ENCODE results near the gene C9orf50. TPM values are rescaled to one million over a fixed set of nuclear protein-coding genes. Genes with fewer than 3 reads are reported as not detected.
"Not testable (repeated sequence)": the region's sequence is repeated elsewhere in the genome, so short reads cannot be mapped to it uniquely, and the experiment has no call there.

Gene C9orf50
- total RNA-seq, 1 donor from 2014 or later: not detected

DNA sequence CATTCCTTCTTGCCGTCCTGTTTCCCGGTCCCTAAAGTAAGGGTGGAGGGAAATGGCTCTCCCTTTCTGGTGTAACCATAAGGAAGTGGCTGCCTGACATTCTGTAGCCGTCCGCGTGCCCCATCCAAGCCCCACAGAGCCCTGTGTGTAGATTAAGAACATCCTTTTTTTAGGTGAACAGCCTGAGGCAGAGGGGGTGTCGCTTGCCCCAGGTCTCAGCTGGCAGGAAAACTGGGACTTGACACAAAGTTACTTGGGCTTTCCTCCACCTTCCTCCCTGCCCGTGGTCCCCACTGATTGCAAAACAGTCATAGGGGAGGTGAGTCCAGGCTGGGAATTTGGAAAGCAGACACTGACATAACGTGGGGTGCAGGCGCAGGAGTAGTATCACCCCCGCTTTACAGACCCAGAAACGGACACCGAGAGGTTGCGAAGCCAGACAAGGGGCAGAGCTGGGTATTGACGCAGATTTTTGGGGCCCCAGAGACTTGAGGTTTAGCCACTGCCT lies 22.8 kb downstream of the C9orf50 start:
- Mint-ChIP-seq H3K27ac (peak overlapping the region; percentile 33), H3K4me1 (ENCODE audit: low read depth) (peaks cover 26% of the 10 kb centered on the region), H3K9me3 (no peaks in the 10 kb centered on the region), H3K27me3 (ENCODE audit: low read depth) (peaks cover 15% of the 10 kb centered on the region), H3K4me3 (ENCODE audit: low read depth) (no peak overlapping the region), H3K36me3 (ENCODE audit: low read depth) (no peaks in the 10 kb centered on the region)
- no peak for DNase-seq (ENCODE audit: low spot score)
- intact Hi-C loops (cut with micrococcal nuclease): no loop called here

DNA sequence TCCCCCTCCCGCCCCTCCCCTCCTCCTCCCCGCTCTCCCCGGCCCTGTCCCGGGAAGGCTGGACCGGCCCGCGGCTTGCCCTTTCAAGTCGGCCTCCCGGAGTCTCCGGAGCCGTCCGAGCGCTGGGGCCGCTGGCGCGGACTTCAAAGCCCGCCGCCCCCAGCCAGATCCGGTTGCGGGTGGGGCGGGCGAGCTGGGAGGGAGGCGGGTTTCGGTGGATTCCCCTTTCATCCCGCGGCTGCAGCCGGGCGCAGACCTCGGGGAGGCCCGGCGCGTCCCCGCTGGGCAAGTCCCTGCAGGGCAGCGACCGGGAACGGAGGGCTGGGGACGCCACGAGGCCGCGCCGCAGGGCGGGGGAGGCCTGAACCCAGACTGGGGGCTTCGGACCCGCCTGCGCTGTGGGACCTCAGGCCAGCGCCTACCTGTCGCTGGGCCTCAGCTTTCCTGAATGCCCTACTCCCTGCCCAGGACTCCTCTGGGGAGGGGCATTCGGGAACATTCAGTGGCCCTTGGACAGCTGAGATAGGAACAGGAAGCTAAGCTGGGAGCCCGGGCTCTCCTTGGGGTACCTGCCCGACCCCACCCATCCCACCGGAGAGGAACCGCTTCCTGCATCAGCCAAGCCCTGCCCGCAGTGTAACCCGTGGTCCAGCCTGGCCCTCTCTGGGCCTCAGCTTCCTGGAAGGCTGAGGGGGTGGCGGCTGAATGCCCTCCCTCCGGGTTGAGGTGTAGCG lies 23.4 kb downstream of the C9orf50 start:
- H3K9me3 Mint-ChIP-seq: no peaks in the 10 kb centered on the region
- intact Hi-C loops (cut with micrococcal nuclease): no loop called here
- peak overlapping the region; percentile 33 for H3K27ac Mint-ChIP-seq

DNA sequence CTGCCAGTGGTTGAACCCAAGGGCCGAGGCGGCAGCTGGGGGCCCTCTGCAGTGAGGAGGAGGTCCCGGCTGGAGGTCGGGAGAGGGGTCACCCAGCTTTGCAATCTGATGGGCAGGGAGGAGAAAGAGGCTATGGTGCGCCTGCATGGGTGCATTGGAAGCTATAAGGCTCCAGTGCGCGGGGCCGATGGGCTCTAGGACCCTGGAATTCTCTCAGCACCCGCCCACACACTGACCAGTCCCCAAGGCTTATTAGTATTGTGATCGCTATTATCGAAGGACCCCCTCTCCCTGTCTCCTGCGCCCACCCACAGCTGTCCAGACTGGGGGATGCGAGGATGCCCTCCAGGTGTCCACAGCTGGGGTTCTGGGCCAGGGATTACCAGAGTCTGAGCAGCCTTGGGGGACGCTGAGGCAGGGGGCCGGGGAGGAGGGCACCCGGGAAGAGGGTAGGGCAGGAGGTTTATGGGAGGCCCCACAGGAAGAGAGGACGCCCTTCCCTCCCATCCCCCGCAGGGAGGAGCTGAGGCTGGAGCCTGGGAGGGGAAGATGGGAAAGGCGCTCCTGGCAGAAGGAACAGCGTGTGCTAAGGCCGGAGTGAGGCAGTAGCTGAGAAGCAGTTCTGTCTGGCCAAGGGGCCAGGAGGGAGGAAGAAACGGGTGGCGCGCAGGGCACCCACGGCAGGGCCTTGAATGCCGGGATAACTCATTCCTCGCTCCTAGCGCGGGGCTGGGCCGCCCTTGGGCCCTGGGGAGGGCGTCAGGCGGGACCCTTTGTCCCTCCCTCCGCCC lies 24.2 kb downstream of the C9orf50 start:
- H3K4me1 Mint-ChIP-seq (ENCODE audit: low read depth): peaks cover 25% of the 10 kb centered on the region
- no peak overlapping the region for H3K4me3 Mint-ChIP-seq (ENCODE audit: low read depth)
- H3K9me3 Mint-ChIP-seq: no peaks in the 10 kb centered on the region
- DNase-seq (ENCODE audit: low spot score): no peak
- intact Hi-C loops (cut with micrococcal nuclease): no loop called here
- peaks cover 19% of the 10 kb centered on the region for H3K27me3 Mint-ChIP-seq (ENCODE audit: low read depth)
- no peaks in the 10 kb centered on the region for H3K36me3 Mint-ChIP-seq (ENCODE audit: low read depth)
- H3K27ac Mint-ChIP-seq: no peak overlapping the region

More for the DNA sequence above, 23.4 kb downstream of the C9orf50 start:
- H3K36me3 Mint-ChIP-seq (ENCODE audit: low read depth): no peaks in the 10 kb centered on the region
- peaks cover 28% of the 10 kb centered on the region for H3K4me1 Mint-ChIP-seq (ENCODE audit: low read depth)
- peaks cover 15% of the 10 kb centered on the region for H3K27me3 Mint-ChIP-seq (ENCODE audit: low read depth)
- DNase-seq (ENCODE audit: low spot score): no peak
- H3K4me3 Mint-ChIP-seq (ENCODE audit: low read depth): no peak overlapping the region

DNA sequence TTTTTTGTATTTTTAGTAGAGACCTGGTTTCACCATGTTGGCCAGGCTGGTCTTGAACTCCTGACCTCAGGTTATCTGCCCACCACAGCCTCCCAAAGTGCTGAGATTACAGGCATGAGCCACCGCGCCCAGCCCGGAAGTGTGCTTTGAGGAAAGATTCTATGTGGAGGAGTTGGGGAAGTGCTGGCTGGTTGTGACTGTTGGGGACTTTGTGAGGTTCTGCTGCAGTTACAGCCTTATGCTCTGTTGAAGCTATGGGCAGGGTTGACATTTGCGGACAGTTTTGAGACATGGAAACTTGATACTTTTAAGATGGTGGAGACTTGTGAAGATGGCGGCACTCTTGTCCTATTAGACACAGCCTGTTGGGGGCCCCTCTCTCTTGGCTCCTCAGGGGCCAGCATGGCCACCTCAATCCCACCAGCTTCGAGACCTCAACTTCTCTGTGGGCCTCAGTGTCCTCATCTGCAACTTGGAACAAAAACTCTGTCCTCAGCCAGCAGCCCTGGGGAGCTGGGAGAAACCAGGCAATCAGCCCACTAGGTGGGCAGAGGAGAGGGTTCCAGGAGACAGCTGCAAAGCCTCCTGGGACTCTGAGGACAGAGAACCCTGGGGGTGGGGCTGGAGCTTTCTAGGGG lies 24.9 kb downstream of the C9orf50 start:
- no peaks in the 10 kb centered on the region for H3K36me3 Mint-ChIP-seq (ENCODE audit: low read depth)
- H3K4me3 Mint-ChIP-seq (ENCODE audit: low read depth): no peak overlapping the region
- intact Hi-C loops (cut with micrococcal nuclease): no loop called here
- no peak for DNase-seq (ENCODE audit: low spot score)
- H3K4me1 Mint-ChIP-seq (ENCODE audit: low read depth): peaks cover 25% of the 10 kb centered on the region
- peaks cover 18% of the 10 kb centered on the region for H3K27me3 Mint-ChIP-seq (ENCODE audit: low read depth)
- H3K9me3 Mint-ChIP-seq: no peaks in the 10 kb centered on the region
- peak overlapping the region; percentile 59 for H3K27ac Mint-ChIP-seq

DNA sequence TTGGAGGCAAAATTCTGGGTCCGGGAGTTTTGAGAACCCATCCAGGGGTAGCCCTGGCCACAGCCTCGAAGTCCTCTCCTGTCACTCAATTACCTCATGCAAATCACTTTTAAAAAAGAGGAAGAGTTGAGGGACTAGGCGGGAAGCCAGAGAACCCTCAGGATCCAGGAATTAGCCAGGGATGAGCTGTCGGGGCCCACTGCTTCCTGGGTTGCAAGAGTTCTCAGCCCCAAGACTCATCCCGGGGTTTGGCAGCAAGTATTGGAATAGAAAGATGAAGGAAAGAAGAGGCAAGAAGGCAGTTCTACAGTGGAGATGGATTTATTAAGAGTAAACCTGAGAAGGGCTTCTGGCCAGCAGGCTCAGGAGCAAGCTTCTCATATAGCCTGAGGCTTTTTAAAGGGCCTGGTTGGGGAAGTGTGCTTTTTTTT lies 25.6 kb downstream of the C9orf50 start:
- Mint-ChIP-seq H3K4me1 (ENCODE audit: low read depth) (peaks cover 25% of the 10 kb centered on the region), H3K36me3 (ENCODE audit: low read depth) (no peaks in the 10 kb centered on the region), H3K9me3 (no peaks in the 10 kb centered on the region), H3K27ac (no peak overlapping the region), H3K4me3 (ENCODE audit: low read depth) (no peak overlapping the region), H3K27me3 (ENCODE audit: low read depth) (peaks cover 21% of the 10 kb centered on the region)
- intact Hi-C loops (cut with micrococcal nuclease): no loop called here
- DNase-seq (ENCODE audit: low spot score): no peak

DNA sequence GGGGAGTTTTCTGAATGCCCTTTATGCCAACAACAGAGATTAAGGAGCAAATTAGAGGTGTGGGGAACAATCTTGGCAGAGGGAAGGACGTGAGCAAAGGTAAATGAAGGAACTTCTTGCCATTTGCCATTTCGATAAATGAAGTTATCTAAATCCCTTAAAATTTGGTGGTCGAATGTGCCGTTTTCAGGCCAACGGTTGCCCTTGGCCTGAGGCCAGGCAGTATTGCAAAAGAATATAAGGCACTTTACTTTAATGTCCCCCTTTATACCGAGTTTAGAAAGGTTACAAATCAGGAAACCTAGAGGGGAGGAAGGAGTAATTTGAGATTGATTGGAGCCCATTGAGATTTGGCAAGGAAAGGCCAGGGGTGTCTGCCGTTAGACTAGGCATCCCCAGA lies 26.3 kb downstream of the C9orf50 start:
- peaks cover 25% of the 10 kb centered on the region for H3K4me1 Mint-ChIP-seq (ENCODE audit: low read depth)
- peaks cover 25% of the 10 kb centered on the region for H3K27me3 Mint-ChIP-seq (ENCODE audit: low read depth)
- H3K4me3 Mint-ChIP-seq (ENCODE audit: low read depth): no peak overlapping the region
- DNase-seq (ENCODE audit: low spot score): no peak
- H3K36me3 Mint-ChIP-seq (ENCODE audit: low read depth): no peaks in the 10 kb centered on the region
- H3K27ac Mint-ChIP-seq: no peak overlapping the region
- intact Hi-C loops (cut with micrococcal nuclease): no loop called here
- no peaks in the 10 kb centered on the region for H3K9me3 Mint-ChIP-seq

DNA sequence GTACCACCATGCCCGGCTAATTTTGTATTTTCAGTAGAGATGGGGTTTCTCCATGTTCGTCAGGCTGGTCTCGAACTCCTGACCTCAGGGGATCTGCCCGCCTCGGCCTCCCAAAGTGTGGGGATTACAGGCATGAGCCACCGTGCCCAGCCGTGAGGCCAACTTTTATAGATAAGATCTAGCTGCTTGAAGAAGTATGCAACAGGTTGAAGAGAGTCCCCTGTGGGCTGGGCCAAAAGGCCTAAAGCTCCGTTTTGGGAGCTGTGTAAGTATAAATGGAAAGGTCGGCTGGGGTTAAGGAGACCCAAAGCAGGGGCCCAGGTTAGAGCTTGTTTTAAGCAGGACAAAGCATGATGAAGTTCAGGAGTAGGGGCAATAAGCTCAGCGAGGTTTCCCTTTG lies 28.1 kb downstream of the C9orf50 start:
- H3K9me3 Mint-ChIP-seq; H3K4me3 Mint-ChIP-seq (ENCODE audit: low read depth); H3K36me3 Mint-ChIP-seq (ENCODE audit: low read depth); DNase-seq (ENCODE audit: low spot score); H3K27ac Mint-ChIP-seq; intact Hi-C loops (cut with micrococcal nuclease): not testable (repeated sequence)
- peaks cover 21% of the 10 kb centered on the region for H3K4me1 Mint-ChIP-seq (ENCODE audit: low read depth)
- H3K27me3 Mint-ChIP-seq (ENCODE audit: low read depth): peaks cover 31% of the 10 kb centered on the region

DNA sequence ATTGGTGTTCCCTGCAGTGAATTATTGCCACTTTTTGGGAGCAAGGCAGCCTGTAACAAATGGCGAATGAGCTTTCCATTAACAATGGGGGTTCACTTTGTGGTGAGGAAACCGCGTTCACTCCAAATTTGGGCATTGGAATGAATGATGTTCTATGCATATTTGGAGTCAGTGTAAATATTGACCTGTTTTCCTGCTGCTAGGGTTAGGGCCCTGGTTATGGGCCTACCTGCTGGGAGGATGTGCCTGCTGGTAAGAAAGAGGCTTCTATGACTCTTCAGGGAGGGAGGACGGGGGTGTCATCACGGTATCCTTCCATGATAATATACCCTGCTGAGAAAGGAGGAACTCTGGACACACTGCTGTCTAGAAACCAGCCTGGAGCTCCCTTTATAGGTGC lies 29.0 kb downstream of the C9orf50 start:
- Mint-ChIP-seq H3K36me3 (ENCODE audit: low read depth) (no peaks in the 10 kb centered on the region), H3K4me1 (ENCODE audit: low read depth) (peaks cover 28% of the 10 kb centered on the region), H3K4me3 (ENCODE audit: low read depth) (no peak overlapping the region)

DNA sequence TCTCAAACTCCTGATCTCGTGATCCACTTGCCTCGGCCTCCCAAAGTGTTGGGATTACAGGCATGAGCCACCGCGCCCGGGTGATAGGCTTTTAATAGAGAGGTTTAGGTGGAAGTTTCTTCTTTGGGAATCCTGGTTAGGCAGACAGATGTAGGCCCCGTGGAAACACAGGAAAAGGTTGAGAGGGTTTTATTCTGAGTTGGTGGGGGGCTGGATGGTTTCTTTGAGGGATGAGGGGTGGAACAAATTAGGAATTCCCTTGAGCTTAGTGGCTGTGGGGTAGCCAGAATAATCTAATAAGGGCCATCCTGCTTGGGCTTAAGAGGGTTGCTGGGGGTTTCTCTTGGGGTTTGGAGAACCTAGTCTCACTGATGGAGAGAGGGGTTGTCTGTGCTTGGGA lies 30.4 kb downstream of the C9orf50 start:
- Mint-ChIP-seq H3K27me3 (ENCODE audit: low read depth) (peaks cover 31% of the 10 kb centered on the region), H3K27ac (no peak overlapping the region), H3K4me1 (ENCODE audit: low read depth) (peaks cover 30% of the 10 kb centered on the region), H3K9me3 (no peaks in the 10 kb centered on the region), H3K36me3 (ENCODE audit: low read depth) (no peaks in the 10 kb centered on the region), H3K4me3 (ENCODE audit: low read depth) (no peak overlapping the region)
- no peak for DNase-seq (ENCODE audit: low spot score)
- intact Hi-C loops (cut with micrococcal nuclease): no loop called here

More for the DNA sequence above, 29.0 kb downstream of the C9orf50 start:
- Mint-ChIP-seq H3K27me3 (ENCODE audit: low read depth) (peaks cover 31% of the 10 kb centered on the region), H3K9me3 (no peaks in the 10 kb centered on the region), H3K27ac (no peak overlapping the region)
- intact Hi-C loops (cut with micrococcal nuclease): no loop called here
- DNase-seq (ENCODE audit: low spot score): no peak

DNA sequence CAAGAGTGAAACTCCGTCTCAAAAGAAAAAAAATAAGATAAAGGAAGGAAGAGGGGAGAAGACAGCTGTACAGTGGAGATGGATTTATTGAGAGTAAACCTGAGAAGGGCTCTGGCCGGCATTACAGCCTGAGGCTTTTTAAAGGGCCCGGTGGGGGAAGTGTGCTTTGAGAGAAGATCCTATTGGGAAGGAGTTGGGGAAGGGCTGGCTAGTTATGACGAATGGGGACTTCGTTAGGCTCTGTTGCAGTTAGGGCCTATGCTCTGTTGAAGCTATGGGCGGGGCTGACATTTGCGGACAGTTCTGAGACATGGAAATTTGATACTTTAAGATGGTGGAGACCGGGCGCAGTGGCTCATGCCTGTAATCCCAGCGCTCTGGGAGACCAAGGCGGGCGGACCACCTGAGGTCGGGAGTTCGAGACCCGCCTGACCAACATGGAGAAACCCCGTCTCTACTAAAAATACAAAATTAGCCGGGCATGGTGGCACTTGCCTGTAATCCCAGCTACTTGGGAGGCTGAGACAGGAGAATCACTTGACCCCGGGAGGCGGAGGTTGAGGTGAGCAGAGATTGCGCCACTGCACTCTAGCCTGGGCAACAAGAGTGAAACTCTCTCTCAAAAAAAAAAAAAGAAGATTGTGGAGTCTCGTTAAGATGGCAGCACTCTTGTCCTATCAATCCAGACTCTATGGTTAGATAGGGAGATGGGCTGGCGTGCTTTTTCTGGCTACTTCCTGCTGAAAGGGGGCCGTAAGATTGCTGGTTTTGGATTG lies 33.2 kb downstream of the C9orf50 start:
- Mint-ChIP-seq H3K4me3 (ENCODE audit: low read depth) (no peak overlapping the region), H3K4me1 (ENCODE audit: low read depth) (peaks cover 38% of the 10 kb centered on the region), H3K27me3 (ENCODE audit: low read depth) (peaks cover 19% of the 10 kb centered on the region), H3K36me3 (ENCODE audit: low read depth) (no peaks in the 10 kb centered on the region), H3K27ac (peak overlapping the region; percentile 5), H3K9me3 (no peaks in the 10 kb centered on the region)
- DNase-seq (ENCODE audit: low spot score): no peak
- intact Hi-C loops (cut with micrococcal nuclease): no loop called here

DNA sequence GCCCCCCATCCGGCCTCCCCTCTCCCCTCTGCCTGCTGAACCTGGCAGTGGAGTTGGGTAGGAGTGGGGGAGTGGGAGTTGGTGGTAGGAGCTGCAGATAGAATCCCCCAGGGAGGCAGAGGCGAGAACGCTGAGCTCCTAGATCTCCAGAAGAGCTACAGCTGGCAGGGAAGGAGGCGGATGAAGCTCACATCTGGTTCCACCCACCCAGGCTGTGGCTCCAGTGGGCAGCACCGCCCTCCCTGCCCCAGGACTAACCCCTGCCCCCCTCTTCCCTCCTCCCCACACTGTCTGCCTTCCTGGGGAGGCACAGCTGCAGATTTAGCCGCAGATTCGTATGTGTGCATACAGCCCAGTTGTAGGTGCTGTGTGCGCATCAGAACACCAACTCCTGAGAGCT lies 34.2 kb downstream of the C9orf50 start:
- intact Hi-C loops (cut with micrococcal nuclease): no loop called here
- H3K27me3 Mint-ChIP-seq (ENCODE audit: low read depth): peaks cover 15% of the 10 kb centered on the region
- no peaks in the 10 kb centered on the region for H3K36me3 Mint-ChIP-seq (ENCODE audit: low read depth)
- H3K4me1 Mint-ChIP-seq (ENCODE audit: low read depth): peaks cover 48% of the 10 kb centered on the region
- DNase-seq (ENCODE audit: low spot score): no peak
- H3K27ac Mint-ChIP-seq: peak overlapping the region; percentile 42
- H3K9me3 Mint-ChIP-seq: no peaks in the 10 kb centered on the region
- no peak overlapping the region for H3K4me3 Mint-ChIP-seq (ENCODE audit: low read depth)

DNA sequence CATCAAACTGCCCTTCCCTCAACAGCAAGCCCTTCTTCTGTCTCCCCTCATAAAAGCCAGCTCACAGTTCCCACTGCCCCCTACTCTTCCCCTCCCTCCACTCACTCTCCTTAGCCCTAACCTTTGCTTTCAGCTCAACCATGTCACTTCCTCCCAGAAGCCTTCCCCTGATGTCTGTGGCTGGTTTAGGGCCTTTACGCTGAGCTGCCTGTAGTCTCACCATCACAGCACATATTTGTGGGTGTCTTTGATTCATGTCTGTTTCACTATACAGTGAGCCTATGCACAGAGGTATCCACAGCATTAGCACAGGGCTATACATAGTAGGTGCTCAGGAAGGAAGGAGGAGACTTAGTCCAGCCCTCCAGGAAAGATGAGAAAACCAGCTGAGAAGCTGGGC lies 34.7 kb downstream of the C9orf50 start:
- DNase-seq (ENCODE audit: low spot score): no peak
- intact Hi-C loops (cut with micrococcal nuclease): no loop called here
- H3K9me3 Mint-ChIP-seq: no peaks in the 10 kb centered on the region
- H3K27me3 Mint-ChIP-seq (ENCODE audit: low read depth): peaks cover 15% of the 10 kb centered on the region
- H3K4me3 Mint-ChIP-seq (ENCODE audit: low read depth): no peak overlapping the region
- H3K4me1 Mint-ChIP-seq (ENCODE audit: low read depth): peaks cover 49% of the 10 kb centered on the region
- H3K27ac Mint-ChIP-seq: peak overlapping the region; percentile 76
- H3K36me3 Mint-ChIP-seq (ENCODE audit: low read depth): no peaks in the 10 kb centered on the region
